Raji (cell line): ENCODE results near the gene CDHR4.

Experiments used
- POLR2A ChIP-seq: IDR thresholded peaks from 2 replicates; pipeline ENCODE4 v1.6.1; 2011; ENCODE audit warnings: low read depth, low read length, control low read depth; ENCODE audit not compliant: insufficient read depth

The CDHR4 gene

GRCh38 chr3:49790626-49791411 lies 8.9 kb downstream of the CDHR4 start:
- no peak for TF ChIP-seq POLR2A

DNA sequence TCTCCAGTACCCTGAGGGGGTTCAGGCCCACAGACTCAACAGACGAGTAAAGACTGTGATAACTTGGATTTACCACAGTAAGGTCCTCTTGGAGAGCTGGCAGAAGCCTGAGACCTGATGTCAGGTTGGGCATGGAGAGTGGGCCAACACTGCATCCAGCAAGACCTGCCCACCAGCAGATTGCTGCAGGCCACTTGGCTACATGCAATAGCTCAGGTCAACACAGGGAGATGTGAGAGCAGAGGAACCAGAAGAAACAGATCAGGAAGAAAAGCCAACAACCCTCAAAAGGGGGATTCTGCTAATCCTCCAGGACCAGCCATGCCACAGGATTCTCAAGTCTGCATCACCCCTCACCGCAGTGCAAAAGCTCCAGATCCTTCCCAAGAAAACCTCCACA lies 11.6 kb downstream of the CDHR4 start:
- TF ChIP-seq POLR2A: no peak

DNA sequence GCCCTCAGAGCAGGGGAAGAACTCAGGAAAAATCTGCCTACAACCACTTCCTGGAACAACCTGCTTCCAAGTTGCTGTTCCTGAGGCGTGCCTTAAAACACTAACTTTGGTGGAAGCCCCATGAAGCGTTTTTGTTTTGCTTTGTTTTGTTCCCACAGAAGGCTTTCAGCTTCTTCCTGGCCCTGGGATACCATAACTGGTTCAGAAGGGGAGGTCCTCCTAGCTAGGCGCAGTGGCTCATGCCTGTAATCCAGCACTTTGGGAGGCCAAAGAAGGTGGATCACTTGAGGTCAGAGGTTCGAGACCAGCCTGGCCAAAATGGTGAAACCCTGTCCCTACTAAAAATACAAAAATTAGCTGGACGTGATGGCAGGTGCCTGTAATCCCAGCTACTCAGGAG lies 12.1 kb downstream of the CDHR4 start:
- no peak for TF ChIP-seq POLR2A

- TF ChIP-seq POLR2A: no peak
Observed at GRCh38 chr3:49787182-49787464, 12.6 kb downstream of the CDHR4 start.

DNA sequence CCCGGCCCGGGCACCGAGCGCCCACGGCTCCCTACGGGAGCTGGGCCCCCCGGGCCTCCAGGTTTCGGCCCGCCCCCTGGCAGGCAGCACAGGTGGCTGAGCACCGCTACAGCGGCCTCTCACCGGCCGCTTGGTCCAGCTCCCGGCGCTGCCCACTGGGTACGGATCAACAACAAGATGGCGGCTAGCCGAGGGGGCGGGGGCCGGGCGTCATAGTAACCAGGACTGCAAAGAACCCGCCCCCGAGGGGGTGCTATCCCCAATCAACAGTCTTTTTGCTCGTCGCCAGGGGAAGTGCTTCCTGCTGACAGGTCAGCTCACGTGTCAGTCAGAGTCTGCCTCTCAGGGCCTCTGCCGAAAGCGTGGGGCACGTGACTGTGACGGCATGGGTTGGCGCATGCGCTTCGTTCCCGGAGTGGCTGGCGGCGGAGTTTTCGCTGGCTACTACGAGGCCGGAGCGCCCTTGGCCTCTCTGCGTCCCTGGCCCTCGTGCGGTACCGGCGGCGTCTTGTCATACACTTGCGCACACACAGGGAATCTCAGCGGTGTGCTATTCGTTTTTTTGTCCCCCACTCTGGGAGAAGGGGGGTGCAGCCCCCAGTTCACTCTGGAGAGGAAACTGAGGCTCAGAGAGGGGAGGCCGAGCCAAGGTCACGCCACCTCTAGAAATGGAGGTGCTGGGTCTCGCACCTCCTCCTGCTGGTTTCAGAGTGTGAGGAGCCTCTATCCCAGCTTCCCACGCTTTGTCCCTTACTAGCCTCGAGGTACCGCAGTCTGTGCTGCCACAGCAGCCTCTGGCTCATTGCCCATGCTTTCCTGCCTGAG lies 13.1 kb downstream of the CDHR4 start, which contains the start of gene IP6K1:
Gene IP6K1 (minus strand): TSS at position 186 of the 825 bp plus-strand sequence. CDS start 38,502 bp downstream, outside the sequence.
- peak; percentile 98 for TF ChIP-seq POLR2A

- no peak for TF ChIP-seq POLR2A
Observed at GRCh38 chr3:49785565-49786356, 13.9 kb downstream of the CDHR4 start.

- TF ChIP-seq POLR2A: no peak
Observed at GRCh38 chr3:49781415-49782199, 18.1 kb downstream of the CDHR4 start.

GRCh38 chr3:49780080-49780974 lies 19.3 kb downstream of the CDHR4 start:
- no peak for TF ChIP-seq POLR2A

DNA sequence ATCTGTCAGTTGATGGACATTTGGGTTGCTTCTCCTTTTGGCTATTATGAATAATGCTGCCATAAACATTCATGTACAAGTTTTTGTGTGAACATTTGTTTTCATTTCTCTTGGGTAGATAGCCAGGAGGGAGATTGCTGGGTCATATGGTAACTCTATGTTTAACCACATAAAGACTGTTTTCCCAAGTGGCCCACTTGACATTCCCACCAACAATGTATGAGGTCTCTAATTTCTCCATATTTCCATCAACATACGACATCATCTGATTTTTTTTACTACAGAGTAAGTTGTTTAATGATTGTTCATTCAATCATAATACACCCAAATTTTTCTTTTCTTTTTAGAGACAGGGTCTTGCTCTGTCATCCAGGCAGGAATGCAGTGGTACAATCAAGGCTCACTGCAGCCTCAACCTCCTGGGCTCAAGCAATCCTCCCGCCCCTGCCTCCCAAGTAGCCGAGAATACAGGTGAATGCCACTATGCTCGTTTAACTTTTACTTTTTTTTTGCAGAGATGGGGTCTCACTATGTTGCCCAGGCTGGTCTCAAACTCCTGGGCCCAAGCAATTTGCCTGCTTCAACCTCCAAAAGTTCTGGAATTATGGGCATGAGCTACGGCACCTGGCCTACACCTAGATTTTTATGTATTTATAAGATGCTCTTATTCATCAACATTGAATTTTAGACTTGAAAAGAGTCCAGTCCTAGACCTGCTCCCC lies 20.2 kb downstream of the CDHR4 start:
- TF ChIP-seq POLR2A: no peak

DNA sequence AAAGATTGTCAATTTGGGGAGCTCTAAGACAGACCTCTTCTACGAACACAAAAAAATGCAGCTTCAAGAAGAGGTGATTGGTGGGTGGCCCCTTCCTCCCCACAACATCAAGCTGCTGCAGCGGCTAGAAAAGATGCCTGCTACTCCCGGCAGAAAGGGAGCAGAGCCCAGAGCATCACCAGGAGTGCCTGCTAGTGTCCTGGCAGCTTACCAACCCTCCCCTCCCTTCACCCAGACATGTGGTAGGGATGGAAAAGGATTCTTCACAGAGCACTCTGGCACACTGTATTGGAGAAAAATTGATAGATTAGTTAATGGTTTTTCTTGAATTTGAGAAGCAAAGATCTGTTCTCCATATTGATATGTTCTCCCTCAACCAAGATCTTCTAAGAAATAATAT lies 24.1 kb downstream of the CDHR4 start:
- no peak for TF ChIP-seq POLR2A

- no peak for TF ChIP-seq POLR2A
Observed at GRCh38 chr3:49772703-49773102, 27.0 kb downstream of the CDHR4 start.

GRCh38 chr3:49771340-49771938 lies 28.2 kb downstream of the CDHR4 start:
- TF ChIP-seq POLR2A: no peak

- TF ChIP-seq POLR2A: no peak
Observed at GRCh38 chr3:49769926-49770325, 29.7 kb downstream of the CDHR4 start.
